SW480 (cell line): ENCODE data around the gene TCF7L2.

ENCODE experiments used
- DNase-seq: peaks from one replicate; pipeline ENCODE4 v3.0.0-alpha.2; 2016; ENCODE audit warnings: low spot score

TCF7L2 gene

DNA sequence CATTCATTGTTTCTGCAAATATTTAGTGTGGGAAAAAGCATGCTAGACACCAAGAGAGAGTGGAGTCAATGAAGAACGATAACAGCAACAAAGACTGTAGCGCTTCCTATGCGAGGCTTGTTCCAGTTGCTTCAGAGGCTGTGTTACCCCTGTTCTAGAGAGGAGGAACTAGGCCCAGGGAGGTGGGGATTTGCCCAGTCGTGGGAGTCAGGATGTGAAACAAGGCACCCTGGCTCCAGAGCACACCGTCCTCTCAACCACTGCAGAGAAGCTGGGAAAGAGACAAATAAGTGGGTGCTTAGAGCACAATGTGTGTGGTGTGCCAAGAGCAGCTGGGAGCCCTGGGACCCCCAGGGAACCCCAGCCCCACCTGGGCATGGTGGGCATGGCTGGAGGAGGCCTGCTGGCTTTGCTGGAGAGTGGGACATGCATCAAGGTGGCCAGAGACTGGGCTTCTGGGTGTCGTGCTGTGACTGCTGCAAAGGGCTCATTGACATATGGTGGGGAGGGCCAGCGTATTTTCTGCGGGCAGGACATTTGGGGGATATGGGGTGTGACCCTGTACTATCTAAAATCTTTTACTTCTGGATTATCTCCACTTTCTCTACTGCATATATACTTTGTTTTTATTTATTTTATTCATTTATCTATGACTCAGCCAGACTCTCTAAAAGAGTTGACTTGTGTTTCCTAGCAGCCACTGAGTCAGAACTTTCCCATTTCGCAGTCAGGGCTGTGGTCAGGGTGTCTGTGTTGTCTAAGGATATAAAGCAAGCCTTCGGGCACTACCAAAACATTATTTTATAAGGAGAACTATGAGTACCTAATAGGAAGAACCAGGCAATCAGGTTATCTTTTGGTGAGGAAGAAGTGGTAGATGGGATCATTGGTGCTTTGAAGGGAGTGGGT lies 95.4 kb downstream of the TCF7L2 start:
- DNase-seq = no peak

DNA sequence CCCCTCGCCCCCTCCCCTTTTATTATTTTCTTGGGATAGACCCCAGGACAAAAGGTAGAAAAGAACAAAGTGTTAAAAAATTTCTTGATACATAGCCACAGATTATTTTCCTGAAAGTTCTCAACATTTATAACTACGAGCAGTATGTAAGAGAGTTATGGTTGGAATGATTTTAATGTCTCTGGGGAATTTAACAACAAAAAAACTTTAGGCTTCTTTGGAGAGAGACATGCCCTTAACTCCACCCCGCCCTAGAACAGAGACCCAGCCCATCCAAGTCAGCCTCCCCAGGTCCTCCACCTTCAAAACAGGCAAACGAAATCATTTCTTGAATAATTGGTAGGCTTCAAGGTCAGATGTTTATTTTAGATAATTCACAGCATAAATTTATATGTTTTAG lies 97.1 kb downstream of the TCF7L2 start:
- no peak for DNase-seq

GRCh38 chr10:113047605-113047962 lies 97.5 kb downstream of the TCF7L2 start:
- DNase-seq = no peak

GRCh38 chr10:113047963-113048781 lies 98.1 kb downstream of the TCF7L2 start:
- DNase-seq = no peak

GRCh38 chr10:113049881-113050280 lies 99.8 kb downstream of the TCF7L2 start:
- DNase-seq = no peak

DNA sequence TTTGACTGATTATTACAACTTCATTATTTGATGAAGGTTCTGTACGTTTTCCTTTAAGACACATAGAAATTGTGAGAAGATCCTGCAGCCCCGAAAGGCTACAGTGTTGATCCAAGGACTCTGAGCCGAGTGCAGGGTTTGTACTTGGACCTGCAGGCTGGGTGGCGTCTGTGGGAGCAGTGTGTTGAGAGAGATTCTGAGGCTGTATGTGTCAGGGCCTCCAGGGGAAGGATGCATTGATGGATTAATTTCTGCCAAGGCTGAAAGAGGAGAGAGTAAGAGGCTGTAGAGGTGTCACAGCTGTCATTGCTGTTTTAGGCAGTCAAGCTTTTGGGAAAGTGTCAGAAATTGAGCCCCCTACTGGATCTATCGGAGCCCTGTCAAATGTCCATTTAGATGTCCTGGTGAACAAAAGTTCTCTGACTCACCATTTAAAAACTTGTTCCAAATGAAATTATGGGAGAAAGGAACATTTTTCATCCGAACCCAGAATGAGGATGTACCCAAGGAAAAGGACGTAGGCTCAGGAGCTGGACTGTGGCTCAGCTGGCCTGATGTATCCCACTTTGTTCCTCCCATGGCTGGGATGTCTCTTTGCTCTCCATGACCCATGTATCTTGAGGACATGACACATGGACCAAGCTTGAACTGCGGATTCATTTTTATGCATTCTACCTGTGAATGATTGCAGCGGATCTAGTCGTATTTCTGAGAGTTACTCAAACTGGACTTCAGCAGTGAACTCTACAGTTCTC lies 102.2 kb downstream of the TCF7L2 start:
- no peak for DNase-seq

DNA sequence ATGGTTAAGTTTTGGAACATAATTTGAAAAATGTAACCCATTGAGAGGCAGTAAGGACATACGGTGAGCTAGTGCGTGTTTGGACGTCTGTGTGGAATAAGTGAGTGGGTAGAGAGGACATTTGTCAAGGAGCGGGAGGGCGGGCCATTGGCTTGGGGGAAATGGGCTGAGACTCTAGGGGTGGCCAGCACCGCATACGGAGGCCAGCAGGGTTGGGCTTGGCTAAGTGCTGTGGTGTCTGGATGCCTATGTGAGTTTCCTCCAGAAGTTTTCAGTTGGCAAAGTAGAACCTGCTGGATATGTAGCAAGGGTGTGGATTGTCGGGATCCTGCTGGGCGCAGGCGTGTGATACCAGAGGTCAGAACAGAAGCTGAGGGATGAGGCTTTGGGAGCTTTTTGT lies 103.0 kb downstream of the TCF7L2 start:
- DNase-seq = no peak

GRCh38 chr10:113053881-113054280 lies 103.8 kb downstream of the TCF7L2 start:
- DNase-seq = no peak

DNA sequence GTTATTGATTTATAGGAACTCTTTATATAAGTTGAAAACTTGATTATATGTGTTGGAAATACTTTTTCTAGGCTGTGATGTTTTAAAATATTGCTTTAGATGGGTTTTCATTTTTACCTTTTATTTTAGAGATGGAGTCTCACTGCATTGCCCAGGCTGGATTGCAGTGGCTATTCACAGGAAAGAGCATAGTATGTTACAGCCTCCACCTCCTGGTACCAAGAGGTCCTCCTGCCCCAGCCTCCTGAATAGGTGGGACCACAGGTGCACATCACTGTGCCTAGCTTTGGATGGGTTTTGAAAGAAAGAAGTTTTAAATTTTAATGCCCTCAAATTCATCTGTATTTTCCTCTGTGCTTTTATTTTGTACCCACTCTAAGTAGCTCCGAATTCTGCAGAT lies 105.4 kb downstream of the TCF7L2 start:
- no peak for DNase-seq

DNA sequence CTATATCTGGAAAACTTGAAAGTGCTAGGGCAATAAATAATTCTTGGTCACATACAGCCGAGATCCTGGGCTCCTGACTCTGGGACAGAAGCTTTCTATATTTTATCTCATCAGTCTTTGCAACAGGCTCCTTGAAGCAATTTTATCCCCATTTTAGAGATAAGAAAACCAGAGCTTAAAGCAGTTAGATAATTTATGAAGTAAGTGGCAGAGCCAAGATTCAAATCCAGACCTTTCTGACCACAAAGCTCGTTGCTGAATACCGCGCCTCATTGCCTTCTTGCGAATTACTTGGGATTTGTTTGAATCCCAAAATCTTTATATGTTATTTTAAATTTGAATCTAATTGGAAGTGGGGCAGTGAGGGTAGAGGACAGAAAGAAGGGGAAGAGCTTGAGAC lies 106.0 kb downstream of the TCF7L2 start:
- DNase-seq = no peak

GRCh38 chr10:113056441-113057021 lies 106.5 kb downstream of the TCF7L2 start:
- DNase-seq = peak; percentile 42

- DNase-seq = no peak
Measured at GRCh38 chr10:113057948-113058522, 108.0 kb downstream of the TCF7L2 start.

- DNase-seq = peak; percentile 46
Measured at GRCh38 chr10:113058523-113059370, 108.7 kb downstream of the TCF7L2 start.

DNA sequence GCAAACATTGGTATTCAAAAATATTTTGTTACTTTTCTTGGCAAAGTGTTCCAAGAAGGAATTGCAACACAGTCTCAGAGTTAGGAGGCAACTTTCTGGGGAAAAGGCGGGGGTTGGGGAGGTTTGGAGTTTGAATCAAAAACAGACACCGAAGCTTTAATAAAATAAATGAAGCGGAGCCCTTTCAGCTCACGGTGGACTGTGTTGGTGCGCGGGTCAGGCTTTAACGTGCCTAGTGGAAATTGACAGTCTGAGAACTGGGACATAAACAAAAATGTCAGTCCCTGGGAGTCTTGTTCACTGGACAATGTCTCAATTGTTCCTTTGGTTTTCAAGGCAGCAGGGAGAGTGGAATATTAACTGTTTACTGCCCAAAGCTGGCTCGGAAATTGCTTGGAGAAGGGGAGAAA lies 109.3 kb downstream of the TCF7L2 start:
- peak; percentile 38 for DNase-seq

DNA sequence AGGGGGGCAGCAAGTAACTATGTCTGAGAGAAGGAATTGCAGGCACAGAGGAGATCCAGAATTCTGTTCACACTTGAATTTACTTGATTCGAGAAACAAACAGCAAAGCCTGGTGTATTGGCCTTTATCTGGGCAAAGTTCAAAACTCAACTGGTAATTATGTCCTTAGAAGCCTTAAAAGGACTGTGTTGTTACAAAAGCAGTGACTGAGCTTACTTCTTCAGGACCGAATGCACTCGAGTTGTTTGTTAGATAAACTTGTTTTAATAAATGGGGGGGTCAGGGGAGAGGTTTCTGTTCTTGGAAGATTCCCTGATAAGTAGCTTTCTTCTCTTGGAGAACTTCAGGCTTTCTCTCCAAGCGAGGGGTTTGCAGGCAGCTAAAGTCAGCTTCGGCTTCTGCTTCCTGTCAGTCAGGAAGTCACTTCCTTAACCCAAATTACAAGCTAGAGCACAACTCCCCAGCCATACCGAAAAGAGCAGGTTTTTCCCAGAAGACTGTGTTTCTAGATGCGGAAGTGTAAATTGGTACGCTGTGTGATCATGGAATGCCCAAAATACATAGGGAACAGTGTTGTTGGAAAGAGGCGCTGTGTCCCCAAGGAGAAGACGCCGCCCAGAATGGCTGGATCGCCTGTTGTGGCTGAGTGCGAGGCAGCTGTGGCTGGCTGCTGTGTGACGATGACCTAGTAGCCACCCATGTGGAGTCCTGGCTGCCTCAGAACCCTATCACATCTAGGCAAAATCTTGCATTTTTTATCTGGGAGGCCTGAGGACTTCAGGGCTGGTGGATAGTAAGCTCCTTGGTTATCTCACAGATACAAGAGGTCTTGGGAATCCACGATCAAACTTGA lies 110.4 kb downstream of the TCF7L2 start:
- DNase-seq = no peak

DNA sequence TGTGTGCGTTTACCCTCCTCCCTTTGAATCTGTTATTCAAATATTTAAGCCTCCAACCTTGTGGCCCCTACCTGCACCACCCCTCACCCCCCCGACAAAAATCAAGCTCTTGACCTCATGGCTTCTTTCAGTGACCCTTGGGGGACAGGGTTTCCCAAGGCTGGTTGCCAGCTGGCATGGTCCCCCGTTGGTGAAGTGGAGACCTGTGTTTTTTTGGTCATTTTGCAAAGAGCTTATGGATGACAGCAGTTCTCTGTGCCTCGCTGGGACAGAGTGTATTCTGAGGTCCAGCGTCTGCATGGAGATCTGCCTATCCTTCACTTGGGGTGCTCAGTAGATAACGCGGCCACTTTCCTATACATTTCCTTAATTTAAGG lies 111.0 kb downstream of the TCF7L2 start:
- no peak for DNase-seq

DNA sequence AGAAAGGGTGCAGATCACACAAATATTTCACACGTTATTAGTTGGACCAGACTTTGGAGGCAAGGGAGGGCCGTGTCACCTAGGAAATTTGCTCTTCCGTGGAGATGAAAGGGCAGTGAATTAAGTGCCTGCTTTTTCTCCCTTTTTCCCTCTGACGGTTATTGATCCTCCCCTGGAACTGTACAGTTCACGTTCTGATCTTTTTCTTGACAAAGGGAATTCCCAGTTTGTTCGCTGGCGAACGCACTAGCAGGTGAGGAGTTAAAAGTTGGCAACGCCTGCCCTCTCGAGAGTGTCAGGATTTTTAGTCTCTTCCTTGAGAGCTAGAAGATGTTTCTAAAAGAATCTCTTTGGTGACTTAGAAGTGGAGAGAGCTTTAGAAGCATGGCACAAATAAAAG lies 111.5 kb downstream of the TCF7L2 start:
- DNase-seq = no peak

DNA sequence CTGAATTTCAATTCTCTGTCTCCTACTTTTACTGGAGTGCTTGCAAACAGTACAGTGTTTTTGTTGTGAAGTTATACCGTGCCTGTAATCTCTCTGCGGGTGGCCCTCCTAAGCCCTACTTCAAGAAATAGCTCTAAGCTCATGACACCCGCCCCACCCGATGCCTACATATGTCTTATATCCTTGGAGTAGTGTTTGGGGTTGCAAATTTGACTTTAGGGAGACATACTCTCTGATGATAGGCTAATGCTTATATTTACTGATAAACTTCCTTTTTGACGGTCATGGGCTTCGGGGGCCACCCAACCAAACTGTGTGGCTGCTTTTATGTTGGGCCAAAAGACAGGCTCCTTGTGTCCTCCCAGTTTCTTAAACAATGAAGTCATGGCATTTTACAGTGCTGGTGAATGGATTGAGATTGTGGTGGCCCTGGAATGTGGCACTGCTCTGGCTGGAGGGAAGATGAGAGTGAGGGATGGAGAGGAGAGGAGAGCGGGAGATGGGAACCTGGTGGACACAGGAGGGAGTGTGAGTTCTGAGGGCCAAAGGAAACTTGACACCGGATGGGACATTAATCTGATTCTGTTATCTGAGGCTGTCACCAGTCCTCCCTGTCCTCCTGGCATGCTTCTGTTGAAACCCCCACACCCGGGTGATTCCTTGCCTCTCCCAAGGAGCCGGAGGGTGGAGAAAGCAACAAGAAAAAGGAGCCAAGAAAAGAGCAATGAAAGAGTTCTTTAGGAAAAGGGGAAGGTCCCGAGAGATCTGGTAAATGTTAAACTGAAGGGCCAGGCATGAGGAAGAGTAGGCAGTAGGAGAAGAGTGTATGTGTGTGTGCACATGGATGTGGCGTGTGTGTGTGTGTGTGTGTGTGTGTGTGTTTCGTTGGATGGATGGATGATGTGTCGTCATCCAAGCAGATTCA lies 113.3 kb downstream of the TCF7L2 start:
- peak; percentile 42 for DNase-seq

DNA sequence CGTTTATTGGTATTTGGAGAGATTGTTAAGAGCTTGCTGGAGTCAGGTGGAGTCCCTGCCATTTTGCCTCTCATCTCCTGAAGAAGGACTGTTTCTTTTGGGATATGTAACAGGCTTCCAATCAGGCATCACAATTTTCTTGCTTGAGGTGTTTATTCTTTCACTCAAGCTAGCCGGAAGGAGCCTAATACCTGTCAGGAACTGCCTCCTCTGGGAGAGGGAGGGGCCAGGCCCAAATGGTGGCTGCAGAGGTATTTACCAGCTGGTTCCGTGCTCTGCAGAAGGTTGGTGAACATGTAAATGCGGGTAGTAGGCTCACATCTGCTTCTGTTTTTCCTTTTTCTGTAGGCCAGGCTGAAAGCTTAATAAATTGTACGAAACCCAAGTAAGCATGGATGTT lies 114.0 kb downstream of the TCF7L2 start:
- no peak for DNase-seq
